Upper lobe of right lung (tissue), 1 donor: ENCODE results near the gene ANKS1B. TPM values are rescaled to one million over a fixed set of nuclear protein-coding genes. Genes with fewer than 3 reads are reported as not detected.

Experiments
- ATAC-seq: fragments of 200-7000 bp; cut with Tn5 transposase; one replicate; pipeline ENCODE4 v1.9.1; 2020; ENCODE audit warnings: mild to moderate bottlenecking, moderate library complexity
- DNase-seq: peaks from one replicate; pipeline ENCODE4 v3.0.0-alpha.2; 2020
- H3K27ac ChIP-seq: fragments of 200-600 bp; one replicate; pipeline ENCODE4 v1.8.0; 2022
- H3K27me3 ChIP-seq: fragments of 200-600 bp; one replicate; pipeline ENCODE4 v1.8.0; 2022; ENCODE audit warnings: mild to moderate bottlenecking
- H3K36me3 ChIP-seq: fragments of 200-600 bp; one replicate; pipeline ENCODE4 v1.8.0; 2022
- H3K4me1 ChIP-seq: fragments of 200-600 bp; one replicate; pipeline ENCODE4 v1.8.0; 2022
- H3K4me3 ChIP-seq: fragments of 200-600 bp; one replicate; pipeline ENCODE4 v1.8.0; 2022; ENCODE audit warnings: mild to moderate bottlenecking
- H3K9me3 ChIP-seq: fragments of 200-600 bp; one replicate; pipeline ENCODE4 v1.8.0; 2022
- CTCF ChIP-seq: fragments of 200-600 bp; IDR thresholded peaks from one replicate; pipeline ENCODE4 v1.8.0; 2022; ENCODE audit warnings: antibody characterized with exemption
- intact Hi-C: fragments of 100-400 bp; cut with DNase I; formaldehyde crosslinking; loops from one replicate; pipeline ENCODE4 v1.11.0; 2022
- total RNA-seq: library from RNA; stranded (reverse); fragmentation: NEBNext Ultra II Directional; extraction: Animal tissue kit (Norgen Biotek cat#: 25700); gene quantifications from one replicate; pipeline ENCODE4 v1.2.1, GENCODE V29; 2021
- donor health status: DM: no; HTN: yes; CAD: no; lungs with severe emphysema.

Gene ANKS1B
- total RNA-seq, 1 donor from 2014 or later, result 5.3 TPM

- H3K36me3 ChIP-seq, result no peaks in the 10 kb centered on the region
- H3K9me3 ChIP-seq, result no peaks in the 10 kb centered on the region
- DNase-seq (no peak), ATAC-seq (no peak)
- intact Hi-C loops, result no loop called here
- TF ChIP-seq CTCF, result no peak
- H3K27me3 ChIP-seq, result no peaks in the 10 kb centered on the region
- H3K4me3 ChIP-seq, result no peak overlapping the region
- H3K27ac ChIP-seq, result no peak overlapping the region
- H3K4me1 ChIP-seq, result no peaks in the 10 kb centered on the region
These were observed 7.2 kb downstream of the ANKS1B start for GRCh38 chr12:99977550-99977949.

- Histone ChIP-seq H3K4me1 (no peaks in the 10 kb centered on the region), H3K27ac (no peak overlapping the region), H3K4me3 (no peak overlapping the region), H3K9me3 (no peaks in the 10 kb centered on the region), H3K36me3 (no peaks in the 10 kb centered on the region), H3K27me3 (no peaks in the 10 kb centered on the region)
- TF ChIP-seq CTCF, result no peak
- no peak for ATAC-seq
- intact Hi-C loops, result no loop called here
- DNase-seq, result no peak
These were observed 8.0 kb downstream of the ANKS1B start for GRCh38 chr12:99976762-99977161.

GRCh38 chr12:99975321-99975720 is 9.4 kb downstream of the ANKS1B start:
- H3K27ac ChIP-seq, result no peak overlapping the region
- H3K4me1 ChIP-seq, result no peaks in the 10 kb centered on the region
- H3K36me3 ChIP-seq, result no peaks in the 10 kb centered on the region
- intact Hi-C loops, result no loop called here
- H3K27me3 ChIP-seq, result no peaks in the 10 kb centered on the region
- ATAC-seq, result no peak
- no peaks in the 10 kb centered on the region for H3K9me3 ChIP-seq
- H3K4me3 ChIP-seq, result no peak overlapping the region
- no peak for DNase-seq
- no peak for TF ChIP-seq CTCF

- no peaks in the 10 kb centered on the region for H3K36me3 ChIP-seq
These were observed 10.6 kb downstream of the ANKS1B start for GRCh38 chr12:99974146-99974545.

GRCh38 chr12:99966429-99966828 is 18.3 kb downstream of the ANKS1B start:
- H3K9me3 ChIP-seq, result no peaks in the 10 kb centered on the region
- intact Hi-C loops, result no loop called here
- no peaks in the 10 kb centered on the region for H3K36me3 ChIP-seq
- TF ChIP-seq CTCF, result no peak
- DNase-seq (no peak), ATAC-seq (no peak)
- no peaks in the 10 kb centered on the region for H3K27me3 ChIP-seq
- H3K4me1 ChIP-seq, result no peaks in the 10 kb centered on the region
- no peak overlapping the region for H3K4me3 ChIP-seq
- H3K27ac ChIP-seq, result no peak overlapping the region

More at GRCh38 chr12:99974146-99974545, 10.6 kb downstream of the ANKS1B start:
- Histone ChIP-seq H3K4me3 (no peak overlapping the region), H3K27me3 (no peaks in the 10 kb centered on the region), H3K9me3 (no peaks in the 10 kb centered on the region), H3K27ac (no peak overlapping the region), H3K4me1 (no peaks in the 10 kb centered on the region)
- ATAC-seq (no peak), DNase-seq (no peak)
- intact Hi-C loops, result no loop called here
- no peak for TF ChIP-seq CTCF

GRCh38 chr12:99960311-99960710 is 24.4 kb downstream of the ANKS1B start:
- no peak overlapping the region for H3K27ac ChIP-seq
- intact Hi-C loops, result no loop called here
- no peak overlapping the region for H3K4me3 ChIP-seq
- H3K9me3 ChIP-seq, result no peaks in the 10 kb centered on the region
- H3K27me3 ChIP-seq, result no peaks in the 10 kb centered on the region
- H3K4me1 ChIP-seq, result peaks cover 7% of the 10 kb centered on the region
- ATAC-seq (no peak), DNase-seq (no peak)
- no peak for TF ChIP-seq CTCF
- H3K36me3 ChIP-seq, result no peaks in the 10 kb centered on the region
